HAP-1 (cell line): ENCODE results near the gene PLEKHF1.

Experiments
- DNase-seq, 2 experiments: peaks; one replicate each; pipeline ENCODE4 v3.0.0-alpha.2; 2016 to 2020; ENCODE audit warnings: low spot score in 2 of 2
- H3K27me3 ChIP-seq: fragments of 250-450 bp; sonication (Bioruptor Pico); 2 replicates; pipeline ENCODE4 v1.5.1; 2020; ENCODE audit warnings: low read depth, mild to moderate bottlenecking, moderate library complexity
- H3K36me3 ChIP-seq: fragments of 250-450 bp; sonication (Bioruptor Pico); replicated peaks from 2 replicates; pipeline ENCODE4 v1.5.1; 2020; ENCODE audit warnings: mild to moderate bottlenecking
- H3K4me1 ChIP-seq: fragments of 250-450 bp; sonication (Bioruptor Pico); 2 replicates; pipeline ENCODE4 v1.5.1; 2020; ENCODE audit warnings: mild to moderate bottlenecking
- H3K4me3 ChIP-seq: fragments of 250-450 bp; sonication (Bioruptor Pico); 2 replicates; pipeline ENCODE4 v1.5.1; 2020; ENCODE audit warnings: mild to moderate bottlenecking, moderate library complexity
- H3K9me3 ChIP-seq: fragments of 250-450 bp; sonication (Bioruptor Pico); 2 replicates; pipeline ENCODE4 v1.5.1; 2020; ENCODE audit warnings: mild to moderate bottlenecking, moderate library complexity
- in situ Hi-C: fragments of 300-500 bp; cut with MboI; formaldehyde crosslinking; loops from 3 replicates; pipeline ENCODE4 v1.14.3; 2020; ENCODE audit warnings: low sequenced_read_pairs, inconsistent platforms, mixed read lengths

Gene PLEKHF1

GRCh38 chr19:29665215-29665825, at the start of gene PLEKHF1:
Gene PLEKHF1, plus strand, starts transcription at chr19:29665461. Its CDS starts 8,379 bp downstream, at chr19:29673840.
- Histone ChIP-seq H3K36me3 (no peaks in the 10 kb centered on the region), H3K27me3 (no peaks in the 10 kb centered on the region), H3K9me3 (no peaks in the 10 kb centered on the region), H3K4me1 (peaks cover 6% of the 10 kb centered on the region), H3K4me3 (peak within 1 kb of the TSS; percentile 71)
- in situ Hi-C loops = no loop called here
- peak; percentile 73 to 92 for DNase-seq

- in situ Hi-C loops = loop anchor here (10.0 kb wide), 1 partner anchor 259 kb away; no protein-coding TSS in a partner anchor
- H3K36me3 ChIP-seq = peaks cover 26% of the 10 kb centered on the region
- no peak overlapping the region for H3K4me3 ChIP-seq
- no peak for DNase-seq
- H3K27me3 ChIP-seq = peaks cover 4% of the 10 kb centered on the region; the same call in 1 of the 2 replicates
- H3K4me1 ChIP-seq = no peaks in the 10 kb centered on the region
- no peaks in the 10 kb centered on the region for H3K9me3 ChIP-seq
Observed at GRCh38 chr19:29615891-29616425, 49.3 kb upstream of the PLEKHF1 start.

- Histone ChIP-seq H3K4me3 (no peak overlapping the region), H3K27me3 (peaks cover 4% of the 10 kb centered on the region; the same call in 1 of the 2 replicates), H3K36me3 (peaks cover 25% of the 10 kb centered on the region), H3K4me1 (no peaks in the 10 kb centered on the region), H3K9me3 (no peaks in the 10 kb centered on the region)
- in situ Hi-C loops = loop anchor here (10.0 kb wide), 1 partner anchor 258 kb away; no protein-coding TSS in a partner anchor
- no peak for DNase-seq
Observed at GRCh38 chr19:29616541-29616940, 48.7 kb upstream of the PLEKHF1 start.

- no peaks in the 10 kb centered on the region for H3K4me1 ChIP-seq
- H3K4me3 ChIP-seq = no peak overlapping the region
- peaks cover 4% of the 10 kb centered on the region; the same call in 1 of the 2 replicates for H3K27me3 ChIP-seq
- DNase-seq = no peak
- H3K9me3 ChIP-seq = no peaks in the 10 kb centered on the region
- peaks cover 14% of the 10 kb centered on the region for H3K36me3 ChIP-seq
- in situ Hi-C loops = loop anchor here (10.0 kb wide), 1 partner anchor 257 kb away; no protein-coding TSS in a partner anchor
Observed at GRCh38 chr19:29617366-29618266, 47.6 kb upstream of the PLEKHF1 start.

GRCh38 chr19:29618434-29618833, 46.8 kb upstream of the PLEKHF1 start:
- Histone ChIP-seq H3K27me3 (peaks cover 4% of the 10 kb centered on the region; the same call in 1 of the 2 replicates), H3K9me3 (no peaks in the 10 kb centered on the region), H3K4me3 (no peak overlapping the region), H3K36me3 (peaks cover 11% of the 10 kb centered on the region; the same call in 1 of the 2 replicates), H3K4me1 (no peaks in the 10 kb centered on the region)
- no peak for DNase-seq
- in situ Hi-C loops = loop anchor here (10.0 kb wide), 1 partner anchor 256 kb away; no protein-coding TSS in a partner anchor

GRCh38 chr19:29618871-29619270, 46.4 kb upstream of the PLEKHF1 start:
- H3K27me3 ChIP-seq = peaks cover 4% of the 10 kb centered on the region; the same call in 1 of the 2 replicates
- H3K9me3 ChIP-seq = no peaks in the 10 kb centered on the region
- no peak overlapping the region for H3K4me3 ChIP-seq
- in situ Hi-C loops = loop anchor here (10.0 kb wide), 1 partner anchor 256 kb away; no protein-coding TSS in a partner anchor
- H3K36me3 ChIP-seq = peaks cover 11% of the 10 kb centered on the region; the same call in 1 of the 2 replicates
- DNase-seq = no peak
- H3K4me1 ChIP-seq = no peaks in the 10 kb centered on the region

GRCh38 chr19:29620931-29621351, 44.3 kb upstream of the PLEKHF1 start:
- no peak for DNase-seq

GRCh38 chr19:29622166-29623070, 42.8 kb upstream of the PLEKHF1 start:
- Histone ChIP-seq H3K9me3 (no peaks in the 10 kb centered on the region), H3K4me1 (no peaks in the 10 kb centered on the region), H3K36me3 (no peaks in the 10 kb centered on the region), H3K27me3 (peaks cover 4% of the 10 kb centered on the region; the same call in 1 of the 2 replicates), H3K4me3 (no peak overlapping the region)
- in situ Hi-C loops = no loop called here
- DNase-seq = no peak

More at GRCh38 chr19:29620931-29621351, 44.3 kb upstream of the PLEKHF1 start:
- in situ Hi-C loops = no loop called here
- Histone ChIP-seq H3K36me3 (no peaks in the 10 kb centered on the region), H3K4me1 (no peaks in the 10 kb centered on the region), H3K9me3 (no peaks in the 10 kb centered on the region), H3K27me3 (peaks cover 4% of the 10 kb centered on the region; the same call in 1 of the 2 replicates), H3K4me3 (no peak overlapping the region)

- no peaks in the 10 kb centered on the region for H3K9me3 ChIP-seq
- H3K4me3 ChIP-seq = no peak overlapping the region
- H3K4me1 ChIP-seq = no peaks in the 10 kb centered on the region
- H3K27me3 ChIP-seq = peaks cover 4% of the 10 kb centered on the region; the same call in 1 of the 2 replicates
- no peaks in the 10 kb centered on the region for H3K36me3 ChIP-seq
- in situ Hi-C loops = no loop called here
- DNase-seq = no peak
Observed at GRCh38 chr19:29623726-29624488, 41.4 kb upstream of the PLEKHF1 start.

GRCh38 chr19:29624489-29625185, 40.6 kb upstream of the PLEKHF1 start:
- H3K27me3 ChIP-seq = peaks cover under 1% of the 10 kb centered on the region; the same call in 1 of the 2 replicates
- DNase-seq = no peak
- in situ Hi-C loops = no loop called here

GRCh38 chr19:29625186-29625651, 40.0 kb upstream of the PLEKHF1 start:
- Histone ChIP-seq H3K4me1 (no peaks in the 10 kb centered on the region), H3K36me3 (no peaks in the 10 kb centered on the region), H3K9me3 (no peaks in the 10 kb centered on the region), H3K27me3 (no peaks in the 10 kb centered on the region), H3K4me3 (no peak overlapping the region)
- in situ Hi-C loops = no loop called here
- DNase-seq = no peak

More at GRCh38 chr19:29624489-29625185, 40.6 kb upstream of the PLEKHF1 start:
- Histone ChIP-seq H3K4me3 (no peak overlapping the region), H3K4me1 (no peaks in the 10 kb centered on the region), H3K36me3 (no peaks in the 10 kb centered on the region), H3K9me3 (no peaks in the 10 kb centered on the region)
